Endothelial cell of umbilical vein (primary cell): ENCODE measurements around the gene HOXA1.

ENCODE experiments used
- CTCF ChIP-seq, 2 donors: IDR thresholded peaks; 1 replicate in 1 of 2; 2 replicates in 1 of 2; pipeline ENCODE4 v1.5.1; 2011; ENCODE audit warnings: low read length in 2 of 2, mild to moderate bottlenecking in 2 of 2, moderate library complexity in 2 of 2, control low read depth in 1 of 2, inconsistent platforms in 1 of 2, low read depth in 1 of 2; ENCODE audit not compliant: insufficient read depth in 1 of 2; ENCODE audit errors: extremely low read depth in 1 of 2
- EZH2 ChIP-seq: IDR thresholded peaks from 2 replicates; pipeline ENCODE4 v1.6.1; 2012; ENCODE audit warnings: borderline replicate concordance, low read depth, mild to moderate bottlenecking, moderate library complexity, low read length, inconsistent platforms; ENCODE audit not compliant: severe bottlenecking
- FOS ChIP-seq: IDR thresholded peaks from 2 replicates; pipeline ENCODE4 v1.6.1; 2011; ENCODE audit warnings: mild to moderate bottlenecking, low read length, moderate library complexity, borderline replicate concordance; ENCODE audit not compliant: insufficient read depth
- JUN ChIP-seq: IDR thresholded peaks from 2 replicates; pipeline ENCODE4 v1.6.1; 2011; ENCODE audit warnings: borderline replicate concordance, low read depth; ENCODE audit not compliant: insufficient read length, insufficient read depth
- POLR2A ChIP-seq: IDR thresholded peaks from 2 replicates; pipeline ENCODE4 v1.6.1; 2012; ENCODE audit warnings: low read depth, mild to moderate bottlenecking, control low read depth, low read length
- POLR2AphosphoS5 ChIP-seq: IDR thresholded peaks from 2 replicates; pipeline ENCODE4 v1.6.1; 2012; ENCODE audit warnings: low read depth, mild to moderate bottlenecking, control low read depth, low read length, moderate library complexity; ENCODE audit not compliant: insufficient read depth

GRCh38 chr7:27053153-27053552, 42.6 kb downstream of the HOXA1 start:
- TF ChIP-seq CTCF (IDR thresholded peaks at IDR 0.05; ENCODE audit: extremely low read depth in 1 of 2, insufficient read depth in 1 of 2, low read depth in 1 of 2, low read length in 2 of 2) (no peak), EZH2 (no peak), POLR2A (no peak), FOS (no peak), JUN (no peak), POLR2AphosphoS5 (no peak)
